Suppressor macrophage treated with lipopolysaccharide for 4 hours (primary cell): ENCODE measurements around the gene RUVBL1.

ENCODE experiments used
- DNase-seq: peaks from one replicate; pipeline ENCODE4 v3.0.0-alpha.2; 2020

The RUVBL1 gene

GRCh38 chr3:128081226-128081625 lies 42.4 kb downstream of the RUVBL1 start:
- DNase-seq = no peak

- DNase-seq = peak; percentile 73
Measured at GRCh38 chr3:128080323-128081080, 43.1 kb downstream of the RUVBL1 start.

GRCh38 chr3:128079823-128080222 lies 43.8 kb downstream of the RUVBL1 start:
- DNase-seq = no peak

- DNase-seq = no peak
Measured at GRCh38 chr3:128078875-128079274, 44.7 kb downstream of the RUVBL1 start.

GRCh38 chr3:128078322-128078721 lies 45.3 kb downstream of the RUVBL1 start:
- DNase-seq = no peak

- DNase-seq = no peak
Measured at GRCh38 chr3:128077665-128078064, 45.9 kb downstream of the RUVBL1 start.

GRCh38 chr3:128077202-128077624 lies 46.4 kb downstream of the RUVBL1 start:
- peak; percentile 59 for DNase-seq

GRCh38 chr3:128076483-128077201 lies 47.0 kb downstream of the RUVBL1 start:
- DNase-seq = peak; percentile 61

GRCh38 chr3:128075522-128076482 lies 47.8 kb downstream of the RUVBL1 start:
- DNase-seq = peak; percentile 93

- no peak for DNase-seq
Measured at GRCh38 chr3:128074851-128075521, 48.6 kb downstream of the RUVBL1 start.

- DNase-seq = no peak
Measured at GRCh38 chr3:128073807-128074206, 49.8 kb downstream of the RUVBL1 start.

- DNase-seq = no peak
Measured at GRCh38 chr3:128073185-128073725, 50.4 kb downstream of the RUVBL1 start.

- no peak for DNase-seq
Measured at GRCh38 chr3:128072454-128073184, 51.0 kb downstream of the RUVBL1 start.

GRCh38 chr3:128071771-128072453 lies 51.7 kb downstream of the RUVBL1 start:
- DNase-seq = no peak

- no peak for DNase-seq
Measured at GRCh38 chr3:128070898-128071591, 52.6 kb downstream of the RUVBL1 start.

- DNase-seq = no peak
Measured at GRCh38 chr3:128069271-128069670, 54.3 kb downstream of the RUVBL1 start.

- peak; percentile 50 for DNase-seq
Measured at GRCh38 chr3:128068156-128068620, 55.4 kb downstream of the RUVBL1 start.

- DNase-seq = no peak
Measured at GRCh38 chr3:128067489-128067888, 56.1 kb downstream of the RUVBL1 start.

GRCh38 chr3:128066676-128067075 lies 56.9 kb downstream of the RUVBL1 start:
- DNase-seq = no peak

GRCh38 chr3:128066114-128066513 lies 57.5 kb downstream of the RUVBL1 start:
- no peak for DNase-seq
